ACC112 (cell line): ENCODE results near the gene HOXA4.
A peak's percentile ranks its signal among the peaks of the same experiment; 100 is the strongest.

Experiments used
- H2AFZ ChIP-seq: fragments of 200-600 bp; sonication (generic); one replicate; pipeline ENCODE4 v1.6.0; 2017; ENCODE audit warnings: antibody characterized with exemption, low read length; ENCODE audit not compliant: unreplicated experiment
- H3K27ac ChIP-seq: fragments of 200-600 bp; sonication (generic); 2 replicates; pipeline ENCODE4 v1.5.1; 2014; ENCODE audit warnings: low read depth, mild to moderate bottlenecking, antibody characterized with exemption, low read length, moderate library complexity
- H3K27me3 ChIP-seq: fragments of 200-600 bp; sonication (generic); 2 replicates; pipeline ENCODE4 v1.6.1; 2014; ENCODE audit warnings: mild to moderate bottlenecking, antibody characterized with exemption, low read length, moderate library complexity, mixed read lengths; ENCODE audit not compliant: insufficient read depth
- H3K36me3 ChIP-seq: fragments of 200-600 bp; sonication (generic); 2 replicates; pipeline ENCODE4 v1.6.1; 2016; ENCODE audit warnings: mild to moderate bottlenecking, antibody characterized with exemption, low read length, moderate library complexity, mixed read lengths; ENCODE audit not compliant: insufficient read depth
- H3K4me1 ChIP-seq: fragments of 200-600 bp; sonication (generic); one replicate; pipeline ENCODE4 v1.6.1; 2016; ENCODE audit warnings: low read length, mixed read lengths; ENCODE audit not compliant: insufficient read depth, unreplicated experiment, control insufficient read depth
- H3K4me3 ChIP-seq: fragments of 200-600 bp; sonication (generic); 2 replicates; pipeline ENCODE4 v1.5.1; 2014; ENCODE audit warnings: mild to moderate bottlenecking, low read depth, low read length
- H3K79me2 ChIP-seq: fragments of 200-600 bp; sonication (generic); one replicate; pipeline ENCODE4 v1.6.0; 2016; ENCODE audit warnings: low read length; ENCODE audit not compliant: control insufficient read depth, unreplicated experiment, insufficient read depth

Gene HOXA4

GRCh38 chr7:27104341-27105058, 26.1 kb downstream of the HOXA4 start:
- Histone ChIP-seq H3K4me3 (no peak overlapping the region), H3K27ac (no peak overlapping the region), H3K4me1 (no peaks in the 10 kb centered on the region), H2AFZ (no peak overlapping the region), H3K27me3 (peaks cover 100% of the 10 kb centered on the region), H3K36me3 (no peaks in the 10 kb centered on the region), H3K79me2 (no peaks in the 10 kb centered on the region)

- Histone ChIP-seq H3K36me3 (no peaks in the 10 kb centered on the region), H3K27ac (no peak overlapping the region), H3K4me1 (no peaks in the 10 kb centered on the region), H2AFZ (no peak overlapping the region), H3K79me2 (no peaks in the 10 kb centered on the region), H3K27me3 (peaks cover 100% of the 10 kb centered on the region), H3K4me3 (peak overlapping the region; percentile 32; the same call in 1 of the 2 replicates)
These were observed 26.9 kb downstream of the HOXA4 start for GRCh38 chr7:27103489-27104226.

GRCh38 chr7:27102581-27103442, 27.7 kb downstream of the HOXA4 start, which contains the start of gene HOXA2:
Gene HOXA2, minus strand, starts transcription at chr7:27102683. Its CDS starts 183 bp downstream, at chr7:27102500.
- H2AFZ ChIP-seq, result no peak within 1 kb of the TSS

GRCh38 chr7:27101957-27102580, 28.5 kb downstream of the HOXA4 start:
- Histone ChIP-seq H3K4me1 (peaks cover 9% of the 10 kb centered on the region), H3K79me2 (no peaks in the 10 kb centered on the region), H2AFZ (no peak overlapping the region), H3K27me3 (peaks cover 100% of the 10 kb centered on the region), H3K36me3 (no peaks in the 10 kb centered on the region), H3K27ac (no peak overlapping the region), H3K4me3 (no peak overlapping the region)

More at GRCh38 chr7:27102581-27103442, 27.7 kb downstream of the HOXA4 start, which contains the start of gene HOXA2:
- Histone ChIP-seq H3K27ac (no peak within 1 kb of the TSS), H3K27me3 (peaks cover 100% of the 10 kb centered on the region), H3K4me3 (peak within 1 kb of the TSS; percentile 32; the same call in 1 of the 2 replicates), H3K4me1 (peaks cover 3% of the 10 kb centered on the region), H3K36me3 (no peaks in the 10 kb centered on the region), H3K79me2 (no peaks in the 10 kb centered on the region)

- Histone ChIP-seq H3K79me2 (no peaks in the 10 kb centered on the region), H2AFZ (no peak overlapping the region), H3K36me3 (no peaks in the 10 kb centered on the region), H3K4me3 (no peak overlapping the region), H3K4me1 (peaks cover 10% of the 10 kb centered on the region), H3K27ac (no peak overlapping the region), H3K27me3 (peaks cover 100% of the 10 kb centered on the region)
These were observed 29.2 kb downstream of the HOXA4 start for GRCh38 chr7:27101171-27101956.

- Histone ChIP-seq H3K27me3 (peaks cover 99% of the 10 kb centered on the region), H3K27ac (no peak overlapping the region), H3K4me1 (peaks cover 10% of the 10 kb centered on the region), H3K4me3 (no peak overlapping the region), H3K36me3 (no peaks in the 10 kb centered on the region), H3K79me2 (no peaks in the 10 kb centered on the region), H2AFZ (no peak overlapping the region)
These were observed 29.8 kb downstream of the HOXA4 start for GRCh38 chr7:27100694-27101170.

GRCh38 chr7:27099453-27100370, 30.8 kb downstream of the HOXA4 start:
- no peak overlapping the region for H2AFZ ChIP-seq
- H3K4me1 ChIP-seq, result peaks cover 10% of the 10 kb centered on the region
- no peak overlapping the region for H3K4me3 ChIP-seq
- H3K36me3 ChIP-seq, result no peaks in the 10 kb centered on the region
- H3K27ac ChIP-seq, result no peak overlapping the region
- peaks cover 99% of the 10 kb centered on the region for H3K27me3 ChIP-seq
- no peaks in the 10 kb centered on the region for H3K79me2 ChIP-seq

- Histone ChIP-seq H3K36me3 (no peaks in the 10 kb centered on the region), H3K27ac (no peak overlapping the region), H3K4me3 (no peak overlapping the region), H3K4me1 (peaks cover 10% of the 10 kb centered on the region), H2AFZ (no peak overlapping the region), H3K79me2 (no peaks in the 10 kb centered on the region), H3K27me3 (peaks cover 99% of the 10 kb centered on the region)
These were observed 31.7 kb downstream of the HOXA4 start for GRCh38 chr7:27098578-27099451.
